AG04449 (cell line): ENCODE measurements around the gene STRIP1.

Source experiments
- CTCF ChIA-PET: fragments of 350-600 bp; formaldehyde crosslinking; extraction: SDS; loops from one replicate; lab custom pipeline; 2021; ENCODE audit warnings: antibody characterized with exemption; lab: Yijun Ruan, JAX
- POLR2A ChIA-PET: fragments of 400-600, 350-600 bp; formaldehyde crosslinking; extraction: SDS; loops from one replicate; lab custom pipeline; 2020; ENCODE audit warnings: antibody characterized with exemption, inconsistent platforms; lab: Yijun Ruan, JAX
- DNase-seq: peaks from one replicate; pipeline ENCODE4 v3.0.0-alpha.2; 2010; ENCODE audit warnings: low read depth, low spot score
- H3K4me3 ChIP-seq: 2 replicates; pipeline ENCODE4 v1.5.1; 2011; ENCODE audit warnings: low read depth, mild to moderate bottlenecking, control low read depth, low read length
- CTCF ChIP-seq: IDR thresholded peaks from one replicate; pipeline ENCODE4 v1.5.1; 2011; ENCODE audit warnings: mild to moderate bottlenecking, moderate library complexity, low read length, control low read depth, inconsistent platforms; ENCODE audit not compliant: insufficient read depth; ENCODE audit errors: missing control alignments

STRIP1 gene

DNA sequence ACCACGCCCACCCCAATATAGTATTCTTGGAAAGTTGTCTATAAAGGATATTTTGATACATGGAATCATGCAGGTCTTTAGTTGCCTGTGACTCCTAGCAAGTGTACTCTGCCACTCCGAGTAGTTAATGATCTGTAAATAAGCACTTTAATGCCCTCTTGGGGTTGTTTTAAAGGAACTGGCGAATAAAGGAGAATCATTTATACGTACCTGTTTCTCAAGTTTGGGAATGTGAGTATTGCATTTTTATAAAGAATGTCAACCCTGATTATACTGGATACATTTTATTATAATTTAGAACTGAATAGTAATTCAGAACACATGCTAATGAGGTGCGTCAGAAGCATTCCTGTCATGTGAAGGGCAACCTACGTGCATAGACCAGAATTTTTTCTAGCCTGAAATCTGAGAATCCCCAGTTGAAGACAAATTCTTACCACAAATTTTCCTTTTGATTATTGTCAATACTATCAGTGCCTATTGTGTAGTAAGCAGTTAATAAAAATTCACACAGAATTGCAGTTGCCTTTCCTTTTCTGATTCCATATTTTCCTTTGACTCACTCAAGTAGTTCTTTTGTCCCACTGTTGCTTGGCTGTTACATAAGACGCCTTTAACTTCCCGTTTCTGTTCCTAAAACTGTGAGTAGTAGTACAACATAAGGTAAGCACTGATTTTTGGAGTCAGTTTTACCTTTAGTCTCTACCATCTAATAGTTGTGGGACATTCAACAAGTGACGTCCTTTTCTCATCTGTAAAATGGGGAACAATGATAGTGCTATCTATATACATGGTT, 44.7 kb upstream of the STRIP1 start:
- H3K4me3 ChIP-seq: no peak overlapping the region
- TF ChIP-seq CTCF: no peak
- DNase-seq: no peak
- CTCF ChIA-PET: interaction anchor here (0.8 to 18.3 kb wide), 7 partner anchors 17 to 349 kb away, joined by 3 to 1425 read pairs (median 3); no protein-coding TSS in a partner anchor
- POLR2A ChIA-PET: no interaction called here

DNA sequence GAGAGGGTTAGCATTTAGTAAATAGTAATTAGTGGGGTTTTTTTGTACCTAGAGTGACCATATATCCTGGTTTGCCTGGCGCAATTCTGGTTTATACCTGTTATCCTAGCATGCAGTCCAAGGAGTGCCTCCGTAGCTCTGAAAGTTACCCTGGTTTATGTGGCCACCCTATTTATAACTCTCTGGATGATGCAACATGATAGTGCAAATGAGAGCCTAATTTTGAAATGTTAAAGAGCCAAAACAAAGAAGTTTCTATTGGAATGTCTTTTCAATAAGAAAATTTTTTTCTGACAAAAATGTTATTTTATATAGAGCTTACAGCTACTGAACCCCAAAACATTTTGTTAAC, 44.1 kb upstream of the STRIP1 start:
- ChIA-PET CTCF (interaction anchor here (0.6 to 1.3 kb wide), 6 partner anchors 16 to 216 kb away, joined by 3 to 7 read pairs (median 3); no protein-coding TSS in a partner anchor), POLR2A (no interaction called here)
- no peak for TF ChIP-seq CTCF
- no peak overlapping the region for H3K4me3 ChIP-seq
- no peak for DNase-seq

DNA sequence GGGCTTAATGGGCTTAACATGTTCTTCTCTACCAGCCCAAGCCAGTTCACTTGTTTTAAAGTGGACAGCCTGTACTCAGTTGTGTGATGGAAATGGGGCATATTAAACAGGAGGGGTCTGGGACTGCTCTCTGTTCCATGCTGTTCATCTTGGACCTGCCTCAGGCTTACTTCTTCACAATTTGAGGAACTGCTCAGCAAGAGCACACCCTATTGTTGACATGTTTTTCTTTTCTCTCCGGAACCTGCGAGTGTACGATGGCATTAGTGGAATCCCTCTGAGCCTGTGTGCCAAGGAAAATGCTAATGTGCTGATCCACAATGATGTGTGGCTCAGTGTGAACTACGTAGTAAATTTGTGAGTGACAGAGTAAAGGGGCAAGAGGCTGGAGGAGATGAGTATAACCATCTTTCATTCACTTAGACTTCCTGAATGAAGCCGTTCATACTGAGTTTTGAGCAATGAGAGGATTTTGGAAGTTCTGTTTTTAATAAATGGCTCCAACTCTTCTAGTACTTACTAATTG, 43.0 kb upstream of the STRIP1 start:
- no peak overlapping the region for H3K4me3 ChIP-seq
- POLR2A ChIA-PET: no interaction called here
- TF ChIP-seq CTCF: no peak
- no peak for DNase-seq
- CTCF ChIA-PET: interaction anchor here (0.7 to 7.9 kb wide), 3 partner anchors 12 to 216 kb away, joined by 3 to 63 read pairs (median 3); no protein-coding TSS in a partner anchor

- TF ChIP-seq CTCF: no peak
- no peak for DNase-seq
- ChIA-PET CTCF (interaction anchor here (1.1 to 7.9 kb wide), 4 partner anchors 9 to 353 kb away, joined by 3 to 63 read pairs (median 16); partner anchors contain the start of gene AHCYL1), POLR2A (no interaction called here)
- no peak overlapping the region for H3K4me3 ChIP-seq
Measured at GRCh38 chr1:109993885-109994284, 40.5 kb upstream of the STRIP1 start.

GRCh38 chr1:109994654-109995053, 39.8 kb upstream of the STRIP1 start:
- DNase-seq: no peak
- no peak for TF ChIP-seq CTCF
- ChIA-PET CTCF (interaction anchor here (3.3 to 7.9 kb wide), 2 partner anchors 10 to 219 kb away, joined by 26 to 63 read pairs; partner anchors contain the start of gene AHCYL1), POLR2A (no interaction called here)
- no peak overlapping the region for H3K4me3 ChIP-seq

GRCh38 chr1:109995536-109995935, 38.9 kb upstream of the STRIP1 start:
- POLR2A ChIA-PET: no interaction called here
- TF ChIP-seq CTCF: no peak
- no peak overlapping the region for H3K4me3 ChIP-seq
- DNase-seq: no peak
- CTCF ChIA-PET: interaction anchor here (1.1 to 7.9 kb wide), 5 partner anchors 10 to 463 kb away, joined by 3 to 63 read pairs (median 5); partner anchors contain the start of gene AHCYL1
